Adrenal gland (tissue), 12 donors: ENCODE data around the gene KIT. TPM values are rescaled to one million over a fixed set of nuclear protein-coding genes. Genes with fewer than 3 reads are reported as not detected.

Experiments
- DNase-seq, 7 donors: peaks; one replicate each; pipeline ENCODE4 v3.0.0-alpha.2; 2019 to 2020
- H3K27ac ChIP-seq, 5 donors: fragments of 200-600 bp; sonication (generic) in 4 of 5; 1 replicate in 3 of 5; 2 replicates in 2 of 5; pipeline versions ENCODE4 v1.5.1 to v1.8.0; 2016 to 2020; ENCODE audit warnings: mild to moderate bottlenecking in 1 of 5
- H3K27me3 ChIP-seq: fragments of 200-600 bp; 2 replicates; pipeline ENCODE4 v1.8.0; 2021
- H3K36me3 ChIP-seq, 2 donors: fragments of 200-600 bp; replicated peaks in 1 of 2; 1 replicate in 1 of 2; 2 replicates in 1 of 2; pipeline versions ENCODE4 v1.5.1 to v1.8.0; 2018 to 2022
- H3K4me1 ChIP-seq, 2 donors: fragments of 200-600 bp; replicated peaks in 1 of 2; 1 replicate in 1 of 2; 2 replicates in 1 of 2; pipeline versions ENCODE4 v1.5.1 to v1.8.0; 2018 to 2021
- H3K4me3 ChIP-seq, 4 donors: fragments of 200-600 bp; sonication (generic) in 3 of 4; one replicate each; pipeline ENCODE4 v1.5.1; 2016 to 2018
- H3K9me3 ChIP-seq, 3 donors: fragments of 200-600 bp; sonication (generic) in 1 of 3; replicated peaks in 1 of 3; 1 replicate in 2 of 3; 2 replicates in 1 of 3; pipeline versions ENCODE4 v1.5.1 to v1.8.0; 2016 to 2021
- CTCF ChIP-seq, 6 experiments: fragments of 450-650 bp in 4 of 6; fragments of 200-600 bp in 2 of 6; sonication (generic) in 1 of 6; IDR thresholded peaks; 1 replicate in 5 of 6; 2 replicates in 1 of 6; pipeline versions ENCODE4 v1.5.1 to v1.8.0; 2016 to 2021; ENCODE audit warnings: antibody characterized with exemption in 6 of 6, mild to moderate bottlenecking in 2 of 6, moderate library complexity in 1 of 6
- POLR2A ChIP-seq, 2 donors: fragments of 450-650 bp; IDR thresholded peaks; one replicate each; pipeline ENCODE4 v1.6.1; 2017; ENCODE audit warnings: antibody characterized with exemption in 2 of 2, mild to moderate bottlenecking in 2 of 2, moderate library complexity in 1 of 2
- WGBS, 4 donors: extraction: QIAGEN DNeasy Blood & Tissue Kit in 2 of 4; methylation state at CpG; one replicate each; pipeline versions ENCODE4 v1.1.5 to v1.1.7; 2013 to 2017; 5-methylcytosine and 5-hydroxymethylcytosine counted together
- intact Hi-C, 2 donors: fragments of 100-400 bp; cut with DNase I; formaldehyde crosslinking; loops; one replicate each; pipeline versions ENCODE4 v1.14.1 to v1.15.0; 2022 to 2023
- polyA plus RNA-seq, 3 donors: library from polyadenylated mRNA; stranded (reverse); fragments of 200-250 nt in 2 of 3; fragments of 350-450 nt in 1 of 3; fragmentation: Illumina TruSeq in 1 of 3; extraction: RNeasy Lipid Tissue Mini Kit (QIAGEN cat#74804) in 1 of 3; gene quantifications; one replicate each; pipeline ENCODE4 v1.2.3, GENCODE V29; 2013 to 2014
- total RNA-seq, 9 donors: library from RNA; depleted of rRNA in 4 of 9; stranded (reverse); fragments of >200 nt in 4 of 9; fragments of 120-200 nt in 1 of 9; fragmentation: NEBNext Ultra II Directional in 1 of 9; extraction: Animal tissue kit (Norgen Biotek cat#: 25700) in 1 of 9; gene quantifications; one replicate each; pipeline versions ENCODE4 v1.1.0 to v1.2.4, GENCODE V29; 2013 to 2023
- donor health status: healthy with polysubstance abuse.
- donor health status: Bipolar disorder and iron deficiency.
- donor health status: DM: yes; HTN: yes; CAD: no.
- donor health status: DM: no; HTN: no; CAD: no.
- donor health status: DM: no; HTN: no; CAD: no.
- donor health status: DM: yes; HTN: yes; CAD: no.

The KIT gene
- total and polyA plus RNA-seq, 12 donors: 0.40 to 5.3 (median 1.8) TPM

DNA sequence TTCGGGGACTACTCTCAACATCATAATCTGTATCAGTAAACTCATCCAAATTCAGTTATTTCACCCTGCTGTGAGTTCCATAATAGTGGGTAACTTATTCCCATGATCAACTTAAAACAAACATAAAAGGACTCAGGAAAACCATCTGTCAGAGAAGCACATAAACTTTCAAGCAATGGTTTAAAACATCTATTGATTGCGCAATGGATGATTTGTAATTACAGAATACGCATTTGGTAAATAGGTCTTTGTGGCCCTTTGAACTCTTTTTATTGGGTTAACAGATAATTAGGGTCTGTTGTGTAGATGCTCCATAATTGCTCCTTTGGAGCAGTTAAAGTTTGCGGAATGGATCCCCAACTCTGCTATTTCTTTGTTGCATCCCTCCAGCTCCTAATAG is 115.3 kb downstream of the KIT start:
- TF ChIP-seq POLR2A (IDR thresholded peaks at IDR 0.05) (no peak), CTCF (IDR thresholded peaks at IDR 0.05) (no peak)
- WGBS, 4 donors: 90 to 94% (median 90%) methylated on average over 4 of the region's 4 CpGs
- no peaks in the 10 kb centered on the region for H3K4me1 ChIP-seq
- intact Hi-C loops: no loop called here
- H3K4me3 ChIP-seq: no peak overlapping the region
- no peaks in the 10 kb centered on the region for H3K27me3 ChIP-seq
- DNase-seq: no peak
- no peaks in the 10 kb centered on the region for H3K36me3 ChIP-seq
- no peak overlapping the region for H3K27ac ChIP-seq
- no peaks in the 10 kb centered on the region for H3K9me3 ChIP-seq

DNA sequence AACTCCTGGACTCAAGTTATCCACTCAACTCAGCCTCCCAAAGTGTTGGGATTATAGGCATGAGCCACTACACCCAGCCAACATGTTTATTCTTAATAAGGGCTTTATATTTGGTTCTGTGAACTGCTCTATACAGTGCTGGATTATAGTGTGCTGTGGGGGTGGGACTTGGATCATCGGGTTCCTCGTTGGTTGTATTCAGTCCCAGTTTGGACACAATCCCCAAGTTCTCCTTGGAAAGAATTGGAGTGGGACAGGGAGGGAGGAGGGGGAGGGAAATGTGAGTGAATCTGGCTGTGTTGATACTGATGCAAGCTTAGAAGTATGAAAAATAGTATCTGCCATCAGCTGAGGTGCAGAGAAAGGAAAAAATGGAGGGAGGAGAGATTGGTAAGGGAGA is 121.3 kb downstream of the KIT start:
- Histone ChIP-seq H3K27me3 (no peaks in the 10 kb centered on the region), H3K36me3 (no peaks in the 10 kb centered on the region), H3K4me1 (peaks cover 0 to 8% of the 10 kb centered on the region in 2 donors), H3K9me3 (no peaks in the 10 kb centered on the region), H3K27ac (no peak overlapping the region), H3K4me3 (no peak overlapping the region)
- 63 to 78% (median 71%) methylated on average over 2 of the region's 2 CpGs for WGBS, 4 donors
- intact Hi-C loops: no loop called here
- no peak for DNase-seq
- TF ChIP-seq CTCF (IDR thresholded peaks at IDR 0.05): no peak
- no peak for TF ChIP-seq POLR2A (IDR thresholded peaks at IDR 0.05)

- no peak for TF ChIP-seq POLR2A (IDR thresholded peaks at IDR 0.05)
- TF ChIP-seq CTCF (IDR thresholded peaks at IDR 0.05): no peak
- H3K27ac ChIP-seq: no peak overlapping the region
- WGBS, 4 donors: 80 to 94% (median 85%) methylated on average over 2 of the region's 2 CpGs
These were observed 121.9 kb downstream of the KIT start for GRCh38 chr4:54779476-54780148.

GRCh38 chr4:54780149-54780495 is 122.4 kb downstream of the KIT start:
- Histone ChIP-seq H3K4me1 (peaks cover 0 to 9% of the 10 kb centered on the region in 2 donors), H3K27ac (no peak overlapping the region), H3K4me3 (no peak overlapping the region), H3K9me3 (no peaks in the 10 kb centered on the region), H3K27me3 (no peaks in the 10 kb centered on the region), H3K36me3 (no peaks in the 10 kb centered on the region)
- TF ChIP-seq CTCF (IDR thresholded peaks at IDR 0.05) (no peak), POLR2A (IDR thresholded peaks at IDR 0.05) (no peak)
- no peak for DNase-seq
- intact Hi-C loops: no loop called here

More at GRCh38 chr4:54779476-54780148, 121.9 kb downstream of the KIT start:
- H3K9me3 ChIP-seq: no peaks in the 10 kb centered on the region
- H3K4me1 ChIP-seq: peaks cover 0 to 9% of the 10 kb centered on the region in 2 donors
- H3K36me3 ChIP-seq: no peaks in the 10 kb centered on the region
- H3K4me3 ChIP-seq: no peak overlapping the region
- intact Hi-C loops: no loop called here
- no peaks in the 10 kb centered on the region for H3K27me3 ChIP-seq
- DNase-seq: no peak
